ENCODE data around the gene KLHL29.

KLHL29 gene

DNA sequence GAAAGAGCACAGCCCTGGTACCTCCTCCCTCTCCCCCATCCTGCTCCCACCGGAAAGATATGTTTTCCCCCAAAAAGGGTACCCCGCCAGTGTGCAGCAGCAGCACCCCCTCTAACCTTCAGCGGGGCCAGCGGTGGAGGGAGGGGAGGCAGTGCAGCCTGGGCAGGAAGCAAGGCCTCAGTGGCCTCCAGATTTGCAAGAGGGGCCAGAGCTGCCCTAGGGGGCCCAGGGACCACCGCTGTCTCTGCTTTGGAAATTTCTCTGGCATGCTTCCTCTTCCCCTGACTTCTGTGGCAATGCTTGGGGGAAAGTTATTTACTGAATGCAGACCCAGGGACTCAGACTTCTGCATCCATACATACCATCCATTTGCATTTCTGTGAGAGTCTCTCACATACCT lies 111.5 kb downstream of the KLHL29 start:
- FAIRE-seq: no peak

GRCh38 chr2:23497063-23497462 lies 112.1 kb downstream of the KLHL29 start:
- no peak for FAIRE-seq

DNA sequence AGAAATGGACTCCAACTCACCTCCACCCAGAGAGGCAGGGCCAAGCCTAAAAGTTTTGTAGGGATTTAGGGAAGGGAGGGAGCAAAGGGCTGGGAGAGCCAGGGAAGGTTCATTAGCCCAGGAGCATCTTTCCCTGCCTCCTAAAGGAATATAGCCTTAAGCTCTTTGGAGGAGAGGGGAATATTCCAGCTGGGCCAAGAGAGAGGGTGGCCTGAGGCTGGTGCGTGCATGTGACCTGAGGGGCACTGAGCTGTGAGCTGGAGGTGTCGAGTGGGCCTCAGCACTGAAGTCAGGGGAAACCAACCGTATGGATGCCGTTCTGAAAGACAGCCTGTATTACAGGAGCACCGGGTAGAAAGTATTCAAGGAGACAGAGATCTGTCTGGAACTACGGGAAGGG lies 112.6 kb downstream of the KLHL29 start:
- no peak for FAIRE-seq

DNA sequence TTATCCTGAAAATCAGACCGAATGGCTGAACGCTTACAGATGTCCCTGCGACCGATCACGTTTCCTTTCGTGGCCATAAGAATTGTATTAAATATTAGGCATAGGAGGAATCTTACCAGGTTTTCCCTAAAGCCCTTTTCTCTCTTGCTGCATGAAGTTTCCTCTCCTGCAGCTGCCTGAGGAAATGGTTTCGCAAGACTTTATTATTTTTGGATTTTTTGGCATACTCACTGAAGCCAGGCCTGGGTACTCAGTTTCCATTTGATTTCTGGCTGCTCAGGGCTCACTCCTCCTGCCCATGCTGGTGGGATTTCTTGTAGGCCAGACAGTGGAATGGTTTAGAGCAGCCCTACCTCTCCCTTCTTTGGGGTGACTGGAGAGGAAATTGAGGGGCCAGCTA lies 114.0 kb downstream of the KLHL29 start:
- no peak for FAIRE-seq

DNA sequence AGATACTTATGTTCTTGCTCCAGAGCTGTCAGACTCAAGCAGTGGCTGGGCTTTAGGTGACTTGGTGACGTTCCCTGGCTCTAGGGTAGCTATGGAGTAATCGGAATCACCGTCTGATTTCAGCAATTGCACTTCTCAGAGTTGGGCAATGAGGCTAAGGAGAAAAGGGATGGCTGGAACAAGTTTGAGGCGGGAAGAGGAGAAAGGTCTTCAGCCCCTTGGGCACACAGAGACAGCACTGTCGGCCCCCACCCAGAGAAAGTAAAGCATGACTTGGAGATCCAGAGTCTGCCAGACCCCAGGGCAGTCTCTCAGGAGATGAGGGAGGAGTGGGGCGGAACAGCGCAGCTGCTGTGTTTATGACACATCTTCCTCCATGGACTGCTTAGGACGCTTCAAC lies 114.5 kb downstream of the KLHL29 start:
- no peak for FAIRE-seq

- FAIRE-seq: no peak
These were observed 115.9 kb downstream of the KLHL29 start for GRCh38 chr2:23500836-23501235.

- no peak for FAIRE-seq
These were observed 117.1 kb downstream of the KLHL29 start for GRCh38 chr2:23502096-23502495.

GRCh38 chr2:23503097-23503496 lies 118.1 kb downstream of the KLHL29 start:
- FAIRE-seq: no peak

DNA sequence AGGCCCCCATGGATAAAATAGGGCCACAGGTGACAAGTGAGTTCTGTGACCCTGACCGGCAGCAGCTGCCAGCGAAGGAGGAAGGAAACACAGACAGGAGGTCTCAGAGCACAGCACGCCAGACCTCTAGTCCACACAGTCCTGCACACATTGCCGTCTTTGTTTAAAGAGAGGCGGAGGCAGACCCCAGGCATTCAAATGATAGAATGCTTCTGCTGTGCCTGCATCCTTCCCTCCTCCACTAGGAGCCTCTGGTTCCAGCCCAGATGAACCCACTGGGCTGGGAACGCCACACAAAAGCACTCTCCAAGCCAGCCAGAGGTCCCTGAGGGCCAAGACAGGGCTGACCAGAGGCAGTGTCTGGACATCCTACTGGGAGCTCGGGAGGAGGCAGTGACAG lies 118.7 kb downstream of the KLHL29 start:
- FAIRE-seq: no peak

GRCh38 chr2:23504591-23504990 lies 119.6 kb downstream of the KLHL29 start:
- FAIRE-seq: no peak

GRCh38 chr2:23505218-23505983 lies 120.4 kb downstream of the KLHL29 start:
- no peak for FAIRE-seq

- FAIRE-seq: no peak
These were observed 121.0 kb downstream of the KLHL29 start for GRCh38 chr2:23505984-23506380.

- no peak for FAIRE-seq
These were observed 121.7 kb downstream of the KLHL29 start for GRCh38 chr2:23506531-23507266.

DNA sequence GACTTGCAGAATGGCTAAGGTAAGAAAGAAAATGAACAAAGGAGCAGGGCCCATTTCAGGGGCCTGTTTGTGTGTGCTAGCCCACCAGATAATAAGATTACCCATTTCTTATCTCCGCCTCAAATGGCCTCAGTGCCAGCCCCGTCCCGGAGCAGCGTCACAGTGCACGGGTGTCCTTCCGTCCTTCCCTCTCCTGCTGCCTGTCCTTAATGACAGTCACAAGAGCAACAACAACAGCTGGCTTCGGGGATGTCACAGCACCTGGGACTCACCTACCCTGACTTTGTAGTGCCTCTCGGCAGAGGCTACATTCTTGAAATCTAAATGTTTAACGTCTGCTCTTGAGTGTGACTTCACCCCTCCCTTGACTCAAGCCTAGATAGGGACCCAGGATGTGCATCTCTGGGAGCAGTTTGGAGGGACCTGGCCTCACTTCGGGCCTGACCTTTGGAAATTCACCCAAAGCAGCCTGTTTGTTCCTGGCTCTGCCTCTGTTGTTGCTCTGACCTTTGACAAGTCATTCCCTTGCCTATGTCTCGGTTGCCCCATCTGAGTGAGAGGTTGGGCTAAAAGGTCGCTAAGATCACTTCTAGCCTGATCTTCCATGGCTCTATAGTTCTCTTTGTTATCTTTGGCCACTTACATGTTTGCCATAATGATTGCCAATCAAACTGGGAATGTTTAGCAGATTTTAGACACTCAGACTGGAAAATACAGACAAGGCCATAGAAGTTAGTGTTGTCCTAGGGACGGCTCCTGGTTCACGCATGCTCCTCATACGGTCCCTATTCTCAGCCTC lies 122.5 kb downstream of the KLHL29 start:
- FAIRE-seq: no peak

- FAIRE-seq: no peak
These were observed 123.0 kb downstream of the KLHL29 start for GRCh38 chr2:23508066-23508390.

GRCh38 chr2:23509103-23509502 lies 124.1 kb downstream of the KLHL29 start:
- no peak for FAIRE-seq

DNA sequence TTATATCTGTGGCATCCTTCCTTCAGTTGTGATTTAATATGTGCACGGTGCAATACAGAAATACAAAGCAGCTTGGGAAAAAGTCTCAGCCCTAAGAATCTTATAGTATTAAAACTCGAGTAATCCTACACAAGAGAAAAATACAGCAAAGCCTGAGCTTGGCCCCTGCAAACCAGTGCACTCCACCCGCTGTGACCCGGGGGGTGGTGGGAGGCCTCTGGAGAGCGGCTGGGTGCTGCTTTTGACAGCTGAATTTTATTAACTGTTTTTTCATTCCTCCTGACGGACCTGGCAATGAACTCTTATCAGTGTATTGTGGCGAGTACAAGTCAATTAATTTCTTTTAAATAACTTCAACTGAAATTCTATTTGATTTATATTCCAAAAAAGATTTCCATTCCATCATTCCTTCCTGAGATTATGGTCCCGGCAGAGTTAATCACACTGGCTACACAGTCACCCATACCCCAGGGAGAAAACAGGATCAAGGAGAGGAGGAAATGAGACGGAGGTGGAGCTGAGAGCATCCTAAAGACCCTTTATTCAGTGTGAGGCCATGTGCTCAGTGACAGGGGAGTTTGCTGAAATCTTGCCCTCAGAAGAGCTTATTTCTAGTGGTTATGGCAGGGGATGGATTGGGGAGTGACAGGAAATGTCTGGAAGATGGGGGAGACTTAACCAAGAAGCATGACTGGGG lies 124.8 kb downstream of the KLHL29 start:
- FAIRE-seq: no peak

DNA sequence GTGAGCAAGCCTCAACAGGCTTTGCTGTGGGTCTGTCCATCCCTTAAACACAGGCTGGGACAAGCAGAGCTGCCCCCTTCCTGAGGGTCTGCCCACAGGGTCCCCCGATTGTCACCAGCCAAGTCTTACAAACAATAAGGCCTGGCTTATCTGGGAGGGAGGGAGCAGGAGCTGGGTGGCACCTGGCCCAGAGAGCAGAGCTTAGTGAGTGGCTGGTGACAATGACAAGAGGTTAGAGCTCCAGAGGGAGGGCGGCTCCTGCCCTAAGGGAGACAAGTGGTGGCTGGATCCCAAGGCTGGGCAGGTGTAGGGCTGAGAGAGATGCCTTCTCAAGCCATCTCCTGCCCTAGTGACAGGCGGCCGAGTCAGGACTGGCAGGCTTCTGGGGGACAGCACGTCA lies 125.5 kb downstream of the KLHL29 start:
- FAIRE-seq: no peak

- no peak for FAIRE-seq
These were observed 127.8 kb downstream of the KLHL29 start for GRCh38 chr2:23512778-23513177.

DNA sequence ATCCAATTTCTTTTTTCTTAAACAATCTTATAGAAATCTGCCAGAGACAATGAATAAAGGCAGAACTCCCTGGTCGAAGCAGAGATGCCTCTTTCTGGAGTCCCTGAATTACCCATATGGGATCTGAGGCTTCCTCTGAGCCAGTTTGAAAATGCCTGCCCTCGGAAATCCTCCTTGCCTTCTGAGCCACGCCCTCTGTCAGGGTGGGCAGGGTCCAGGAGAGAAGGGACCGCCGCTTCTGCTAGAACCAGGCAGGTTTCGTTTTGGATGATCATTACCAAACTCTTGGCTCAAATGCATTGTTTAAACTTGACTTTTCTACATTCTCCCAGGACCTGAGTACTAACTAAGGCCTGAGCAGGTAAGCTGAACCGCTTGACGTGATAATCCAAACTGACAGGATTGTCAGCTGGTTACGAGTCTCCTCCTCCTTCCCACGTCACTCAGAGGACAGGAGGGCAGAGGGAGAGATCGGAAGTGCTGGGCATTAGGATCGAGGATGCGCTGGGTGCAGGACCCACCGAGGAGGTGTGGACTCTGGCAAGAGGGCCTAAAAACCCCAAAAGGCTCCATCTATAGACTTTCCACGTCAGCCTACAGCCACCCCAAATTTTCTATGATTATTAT lies 128.4 kb downstream of the KLHL29 start:
- FAIRE-seq: no peak

DNA sequence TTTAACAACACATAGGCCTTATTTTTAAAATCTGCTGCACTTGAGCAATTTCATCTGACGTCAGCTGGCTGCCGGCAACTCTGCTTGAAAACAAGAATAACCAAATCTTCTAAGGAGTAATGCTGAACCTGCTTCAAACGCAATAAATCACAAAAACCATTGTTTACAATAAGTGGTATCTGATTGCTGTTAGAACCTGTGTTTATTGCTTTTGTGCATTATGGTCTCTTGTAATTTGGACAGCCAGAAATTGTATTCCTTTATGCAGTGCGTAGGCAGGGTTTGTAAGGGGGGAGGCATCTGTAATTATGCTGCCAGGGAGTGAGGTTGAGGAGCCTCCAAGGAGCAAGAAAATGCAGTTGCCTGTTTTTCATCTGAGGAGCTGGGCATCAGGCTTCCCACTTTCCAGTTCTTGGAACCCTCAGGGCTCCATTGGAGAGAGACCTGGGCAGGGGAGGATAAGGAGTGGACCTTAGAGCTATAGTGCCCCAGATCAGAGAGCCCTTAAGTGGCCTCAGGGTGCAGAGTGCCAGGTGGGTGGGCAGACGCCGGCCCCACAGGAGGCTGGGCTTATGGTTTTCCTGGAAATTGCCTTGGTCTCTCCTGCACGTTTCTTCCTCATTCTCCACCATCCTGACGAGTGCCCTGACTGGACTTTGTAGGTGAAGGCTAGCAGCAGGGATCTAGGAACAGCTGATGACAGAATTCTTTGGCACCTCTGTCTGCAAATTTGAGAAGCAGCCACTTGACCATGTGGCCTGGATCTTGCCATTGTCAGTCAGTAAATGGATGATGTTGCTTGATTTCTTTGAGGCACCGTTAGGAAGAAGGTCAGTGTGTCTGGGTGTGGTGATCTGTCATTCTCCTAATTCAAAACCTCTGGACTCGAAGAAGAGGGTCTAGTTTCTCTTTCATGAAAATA lies 129.2 kb downstream of the KLHL29 start:
- no peak for FAIRE-seq

Data from colon (tissue), 2 donors.